GM18868 (cell line): ENCODE data around the gene VTI1A.
"Not testable (repeated sequence)": the region's sequence is repeated elsewhere in the genome, so short reads cannot be mapped to it uniquely, and the experiment has no call there.

Source experiments
- ATAC-seq: cut with Tn5 transposase; IDR thresholded peaks from one replicate; pipeline ENCODE4 v1.9.1; 2021; ENCODE audit warnings: mild to moderate bottlenecking, moderate library complexity; ENCODE audit not compliant: unreplicated experiment

Gene VTI1A

GRCh38 chr10:112848868-112849430, 401.9 kb downstream of the VTI1A start:
- ATAC-seq: no peak

GRCh38 chr10:112849546-112849945, 402.5 kb downstream of the VTI1A start:
- no peak for ATAC-seq

DNA sequence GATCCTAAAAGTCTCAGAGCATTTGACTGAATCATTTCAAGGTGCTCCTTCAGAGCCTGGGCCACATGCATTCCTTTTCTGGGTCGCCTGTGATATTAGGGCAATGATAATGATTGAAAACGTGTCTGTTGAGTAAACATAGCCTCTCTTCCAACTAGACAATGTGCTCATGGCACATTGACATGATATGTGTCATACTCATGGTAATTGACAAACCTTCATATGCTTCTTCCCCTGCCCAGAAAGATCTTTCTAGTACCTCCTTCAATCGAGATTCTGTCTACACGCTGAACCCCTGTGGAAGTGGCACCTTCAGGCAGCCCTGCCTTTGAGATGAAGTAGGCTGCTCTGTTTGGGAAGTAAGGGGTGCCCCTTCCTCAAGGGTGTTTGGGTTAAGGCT, 404.2 kb downstream of the VTI1A start:
- no peak for ATAC-seq

DNA sequence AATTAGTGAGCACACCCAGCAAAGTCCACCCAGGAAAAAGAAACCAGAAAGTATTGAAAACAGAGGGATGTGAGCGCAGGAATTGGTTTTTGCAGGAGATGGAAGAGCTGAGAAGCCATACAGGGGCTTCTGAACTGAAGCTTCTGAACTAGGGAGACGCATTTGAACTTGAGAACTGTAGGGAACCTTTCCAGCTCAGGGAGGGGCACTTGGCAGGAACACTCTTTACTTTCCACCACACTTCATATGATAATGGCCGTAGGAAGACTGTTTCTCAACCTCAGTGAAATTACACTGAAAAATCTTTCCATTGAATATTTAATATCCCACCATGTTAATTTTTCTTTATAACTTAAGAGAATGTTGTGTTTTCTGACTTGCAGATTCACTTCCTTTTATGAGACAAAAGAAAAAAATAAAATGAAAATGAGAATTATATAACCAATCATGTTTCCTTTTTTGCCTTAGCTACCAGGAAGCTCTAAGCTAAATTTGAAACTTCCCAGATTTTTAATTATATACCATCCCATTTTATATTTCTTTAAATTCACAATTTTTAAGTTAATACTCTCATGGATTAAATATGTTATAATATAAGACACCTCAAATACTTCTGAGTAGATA, 404.7 kb downstream of the VTI1A start:
- ATAC-seq: no peak

GRCh38 chr10:112852306-112852705, 405.3 kb downstream of the VTI1A start:
- no peak for ATAC-seq

DNA sequence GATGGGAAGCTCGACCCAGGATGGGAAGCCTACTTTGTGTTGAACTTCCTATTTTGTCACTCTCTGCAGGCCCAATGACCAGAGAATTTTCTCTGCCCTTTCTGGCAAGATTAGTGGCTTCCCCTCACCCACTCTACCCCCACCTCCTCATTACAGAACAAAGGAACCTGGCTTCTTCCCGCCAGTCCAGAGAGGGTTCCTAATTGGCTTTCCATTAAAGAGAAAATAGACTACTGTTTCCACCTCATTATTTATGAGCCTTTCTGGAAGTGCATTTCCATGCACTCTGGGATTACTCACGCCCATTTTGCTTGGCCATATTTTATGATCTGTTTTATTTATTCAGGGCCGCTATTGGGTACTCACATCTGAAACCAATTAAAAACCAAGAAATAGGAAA, 408.1 kb downstream of the VTI1A start:
- ATAC-seq: no peak

DNA sequence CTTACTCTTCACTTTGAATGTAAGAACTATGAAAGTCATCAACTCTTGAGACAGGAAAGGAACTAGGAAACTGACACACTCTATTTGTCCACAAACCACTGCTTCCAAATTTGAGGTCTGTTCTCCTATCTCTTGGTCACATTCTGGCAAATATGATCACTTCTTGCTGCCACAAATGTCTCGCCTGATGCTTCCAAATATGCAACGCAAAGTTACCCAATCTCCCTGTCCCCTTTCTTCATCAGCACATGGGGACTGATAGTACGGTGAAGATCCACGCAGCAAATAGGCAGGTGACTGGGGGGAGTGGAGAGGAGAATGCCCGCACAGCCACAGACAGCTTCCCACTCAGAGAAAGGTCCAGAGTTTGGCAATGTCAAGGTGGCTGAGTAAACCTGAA, 410.5 kb downstream of the VTI1A start:
- ATAC-seq: no peak

- no peak for ATAC-seq
Measured at GRCh38 chr10:112858986-112859651, 412.1 kb downstream of the VTI1A start.

GRCh38 chr10:112859793-112860192, 412.8 kb downstream of the VTI1A start:
- ATAC-seq: no peak

DNA sequence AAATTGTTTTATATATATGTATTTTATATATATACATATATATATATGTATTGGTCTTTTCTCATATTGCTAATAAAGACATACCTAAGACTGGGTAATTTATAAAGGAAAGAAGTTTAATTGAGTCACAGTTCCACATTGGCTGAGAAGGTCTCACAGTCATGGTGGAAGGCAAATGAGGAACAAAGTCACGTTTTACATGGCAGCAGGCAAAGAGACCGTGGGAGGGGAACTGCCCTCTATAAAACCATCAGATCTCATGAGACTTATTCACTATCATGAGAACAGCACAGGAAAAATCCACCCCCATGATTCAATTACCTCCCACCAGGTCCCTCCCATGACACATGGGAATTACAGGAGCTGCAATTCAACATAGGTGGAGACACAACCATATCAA, 416.4 kb downstream of the VTI1A start:
- ATAC-seq: not testable (repeated sequence)
